ENCODE measurements around the gene SMIM8. TPM values are rescaled to one million over a fixed set of nuclear protein-coding genes. Genes with fewer than 3 reads are reported as not detected.

The SMIM8 gene
- polyA plus RNA-seq, 1 donor from 2014 or later, result 30.6 TPM

DNA sequence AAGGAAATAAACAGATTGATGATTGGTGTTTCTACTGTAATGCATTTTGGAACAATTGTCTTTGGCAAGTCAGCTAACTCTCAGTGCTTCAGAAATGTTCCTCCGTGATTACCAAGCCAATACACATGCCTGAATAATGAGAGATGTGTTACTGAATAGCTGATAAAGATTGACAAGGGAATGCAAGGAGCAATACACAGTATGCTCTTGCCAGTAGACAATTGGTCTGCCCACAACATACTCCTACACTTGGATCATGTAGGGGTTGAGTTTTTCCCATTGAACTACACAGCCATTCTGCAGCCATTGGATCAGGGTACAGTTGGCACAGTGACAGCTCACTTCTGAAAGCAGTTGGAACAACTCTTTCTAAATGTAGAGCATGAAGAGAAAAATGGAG lies 12.3 kb downstream of the SMIM8 start (continued):
- TF ChIP-seq MXI1 (conservative IDR thresholded peaks at IDR 0.05; ENCODE audit: poor library complexity, severe bottlenecking), result no peak

DNA sequence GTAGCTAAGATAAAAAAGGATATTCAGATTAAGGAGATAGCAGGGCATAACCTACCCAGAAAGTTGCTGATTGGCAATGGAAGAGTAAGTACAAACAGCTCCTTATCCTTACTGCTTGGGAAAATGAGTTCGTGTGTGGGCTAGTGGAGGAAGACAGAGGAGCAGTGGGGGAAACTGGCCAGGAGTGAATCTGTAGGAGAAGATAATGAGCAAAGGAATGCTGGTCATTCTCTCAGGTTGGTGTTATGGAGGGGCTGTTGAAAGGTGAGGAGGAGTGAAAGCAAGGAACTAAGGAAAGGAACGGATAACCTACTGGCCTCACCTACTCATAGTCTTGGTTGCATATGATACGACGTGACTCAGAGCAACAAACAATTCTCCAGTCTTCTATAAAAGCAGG lies 14.0 kb downstream of the SMIM8 start:
- H3K9me2 ChIP-seq (ENCODE audit: insufficient read depth, low read length), result no peaks in the 10 kb centered on the region
- H3K27me3 ChIP-seq (ENCODE audit: insufficient read depth, low read depth, low read length), result no peaks in the 10 kb centered on the region
- H3K9me3 ChIP-seq (ENCODE audit: low read length), result no peaks in the 10 kb centered on the region
- H4K20me1 ChIP-seq (ENCODE audit: insufficient read depth), result no peaks in the 10 kb centered on the region
- no peak overlapping the region for H3K9ac ChIP-seq (ENCODE audit: low read length)
- H3K4me2 ChIP-seq (ENCODE audit: low read length), result no peak overlapping the region
- no peaks in the 10 kb centered on the region for H3F3A ChIP-seq (ENCODE audit: insufficient read depth, low read length, poor library complexity, severe bottlenecking)
- no peak overlapping the region for H3K4me3 ChIP-seq (ENCODE audit: low read length)
- H3K27ac ChIP-seq (ENCODE audit: low read length), result no peak overlapping the region
- H3K36me3 ChIP-seq (ENCODE audit: insufficient read depth, low read length), result no peaks in the 10 kb centered on the region
- no peak overlapping the region for H2AFZ ChIP-seq (ENCODE audit: low read depth, low read length)
- TF ChIP-seq RAD21 (conservative IDR thresholded peaks at IDR 0.05) (no peak), SMC3 (conservative IDR thresholded peaks at IDR 0.05; ENCODE audit: poor library complexity) (no peak), EP300 (conservative IDR thresholded peaks at IDR 0.05; ENCODE audit: poor library complexity, severe bottlenecking) (no peak), MXI1 (conservative IDR thresholded peaks at IDR 0.05; ENCODE audit: poor library complexity, severe bottlenecking) (no peak), TAF1 (IDR thresholded peaks at IDR 0.05; ENCODE audit: low read depth) (no peak), CTCF (IDR thresholded peaks at IDR 0.05; ENCODE audit: poor library complexity, severe bottlenecking) (no peak), REST (IDR thresholded peaks at IDR 0.05; ENCODE audit: borderline replicate concordance) (no peak), EZH2 (IDR thresholded peaks at IDR 0.05; ENCODE audit: borderline replicate concordance, insufficient read depth, low read length, poor library complexity, severe bottlenecking) (no peak), POLR2AphosphoS5 (IDR thresholded peaks at IDR 0.05) (no peak)
- H3K79me2 ChIP-seq (replicated peaks; ENCODE audit: insufficient read depth, low read length), result peaks cover 14% of the 10 kb centered on the region

DNA sequence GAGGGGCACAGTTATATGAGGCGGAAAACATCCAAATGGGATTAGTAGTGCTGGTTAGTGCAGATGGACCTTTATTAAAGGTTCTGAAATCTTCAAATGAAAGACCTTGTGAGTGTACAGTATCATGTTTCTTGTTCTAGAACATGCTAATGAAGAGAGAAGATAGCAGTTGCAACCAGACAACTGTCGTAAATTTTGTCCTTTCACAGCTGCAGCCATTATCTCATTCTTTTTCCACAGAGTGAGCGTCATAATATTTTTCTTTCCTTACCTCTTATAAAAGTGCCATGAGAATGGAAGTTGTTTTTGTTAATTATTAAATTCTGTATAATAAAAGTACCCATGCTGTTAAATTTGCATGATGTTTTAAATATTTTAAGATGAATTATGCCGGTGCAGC lies 17.8 kb downstream of the SMIM8 start:
- TF ChIP-seq EZH2 (IDR thresholded peaks at IDR 0.05; ENCODE audit: borderline replicate concordance, insufficient read depth, low read length, poor library complexity, severe bottlenecking) (no peak), EP300 (conservative IDR thresholded peaks at IDR 0.05; ENCODE audit: poor library complexity, severe bottlenecking) (no peak), POLR2AphosphoS5 (IDR thresholded peaks at IDR 0.05) (no peak), MXI1 (conservative IDR thresholded peaks at IDR 0.05; ENCODE audit: poor library complexity, severe bottlenecking) (no peak), CTCF (IDR thresholded peaks at IDR 0.05; ENCODE audit: poor library complexity, severe bottlenecking) (no peak)
- H3K79me2 ChIP-seq (replicated peaks; ENCODE audit: insufficient read depth, low read length), result peaks cover 8% of the 10 kb centered on the region
- no peaks in the 10 kb centered on the region for H3K9me3 ChIP-seq (ENCODE audit: low read length)
- no peak overlapping the region for H3K27ac ChIP-seq (ENCODE audit: low read length)
- no peak overlapping the region for H3K4me2 ChIP-seq (ENCODE audit: low read length)
- no peaks in the 10 kb centered on the region for H4K20me1 ChIP-seq (ENCODE audit: insufficient read depth)
- no peak overlapping the region for H3K4me3 ChIP-seq (ENCODE audit: low read length)
- H2AFZ ChIP-seq (ENCODE audit: low read depth, low read length), result no peak overlapping the region
- H3K36me3 ChIP-seq (ENCODE audit: insufficient read depth, low read length), result no peaks in the 10 kb centered on the region
- H3K9ac ChIP-seq (ENCODE audit: low read length), result no peak overlapping the region
- no peaks in the 10 kb centered on the region for H3K9me2 ChIP-seq (ENCODE audit: insufficient read depth, low read length)
- no peaks in the 10 kb centered on the region for H3K27me3 ChIP-seq (ENCODE audit: insufficient read depth, low read depth, low read length)
- H3F3A ChIP-seq (ENCODE audit: insufficient read depth, low read length, poor library complexity, severe bottlenecking), result no peaks in the 10 kb centered on the region

Measured in neural cell (in vitro differentiated cells).